Fibroblast of peridontal ligament (primary cell): ENCODE data around the gene CHEK1.
"Not testable (repeated sequence)": the region's sequence is repeated elsewhere in the genome, so short reads cannot be mapped to it uniquely, and the experiment has no call there.

Experiments
- DNase-seq: peaks from one replicate; pipeline ENCODE4 v3.0.0-alpha.2; 2010; ENCODE audit errors: extremely low read depth

CHEK1 gene

DNA sequence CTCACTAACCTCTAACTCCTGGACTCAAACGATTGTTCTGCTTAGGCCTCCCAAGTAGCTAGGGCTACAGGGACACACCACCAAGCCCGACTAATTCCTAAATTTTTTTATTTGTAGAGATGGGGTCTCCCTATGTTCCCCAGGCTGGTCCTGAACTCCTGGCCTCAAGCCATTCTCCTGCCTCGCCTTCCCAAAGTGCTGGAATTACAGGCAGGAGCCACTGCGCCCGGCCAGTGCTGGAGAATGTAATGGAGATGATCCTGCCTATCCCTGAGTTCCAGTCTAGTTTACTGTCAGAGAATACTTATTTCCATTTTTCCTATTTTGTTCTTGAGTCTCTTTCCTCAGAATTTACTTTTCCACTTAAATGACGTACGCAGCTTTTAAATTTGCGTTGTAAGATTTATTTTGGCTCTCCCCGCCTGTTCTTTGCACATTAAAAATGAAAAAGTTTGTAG is at the start of gene CHEK1:
TSS of gene CHEK1 (plus strand) at position 408 of the 458 bp plus-strand sequence. CDS start 1,606 bp downstream, outside the sequence.
- no peak for DNase-seq

- DNase-seq: not testable (repeated sequence)
Observed at GRCh38 chr11:125577181-125577580, 47.8 kb upstream of the CHEK1 start.

DNA sequence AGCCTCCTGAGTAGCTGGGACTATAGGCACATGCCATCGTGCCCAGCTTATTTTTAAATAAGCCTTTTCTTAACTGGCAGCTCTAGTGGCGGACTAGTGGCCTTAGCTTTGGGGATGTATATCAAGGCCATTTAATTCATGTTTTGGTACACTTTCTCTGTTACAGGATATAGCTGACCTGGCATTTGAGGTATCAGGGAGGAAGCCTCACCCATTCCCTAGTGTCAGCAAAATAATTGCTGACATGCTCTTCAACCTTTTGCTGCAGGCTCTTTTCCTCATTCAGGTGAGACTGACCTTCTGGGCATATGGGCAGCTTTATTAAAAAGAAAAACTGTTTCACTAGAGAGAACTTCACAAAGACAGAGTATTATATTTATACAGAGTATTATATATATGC is 46.2 kb upstream of the CHEK1 start:
- no peak for DNase-seq

GRCh38 chr11:125579811-125580210 is 45.2 kb upstream of the CHEK1 start:
- no peak for DNase-seq

GRCh38 chr11:125583496-125583895 is 41.5 kb upstream of the CHEK1 start:
- DNase-seq: no peak

DNA sequence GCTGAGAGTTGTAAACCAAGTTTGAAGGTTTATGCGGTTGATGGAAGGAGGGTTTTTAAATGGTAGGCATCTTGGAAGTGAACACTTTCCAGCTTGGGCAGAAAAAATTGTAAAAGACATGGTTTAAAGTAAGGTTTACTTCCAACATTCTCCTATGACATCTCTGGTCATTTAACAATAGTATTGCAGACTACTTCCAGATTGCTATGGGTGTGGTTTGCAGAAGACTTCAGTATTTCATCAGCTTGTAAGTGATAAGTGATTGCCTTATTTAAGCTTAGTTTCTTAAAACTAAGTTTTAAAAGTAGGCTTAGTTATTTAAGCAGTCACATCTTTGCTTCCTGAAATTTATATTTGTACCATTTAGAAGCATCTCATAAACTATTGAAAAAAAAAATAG is 39.5 kb upstream of the CHEK1 start:
- DNase-seq: peak; percentile 19

GRCh38 chr11:125586623-125587022 is 38.3 kb upstream of the CHEK1 start:
- no peak for DNase-seq

- no peak for DNase-seq
Observed at GRCh38 chr11:125587480-125587879, 37.5 kb upstream of the CHEK1 start.

GRCh38 chr11:125588505-125588904 is 36.5 kb upstream of the CHEK1 start:
- DNase-seq: peak; percentile 6

DNA sequence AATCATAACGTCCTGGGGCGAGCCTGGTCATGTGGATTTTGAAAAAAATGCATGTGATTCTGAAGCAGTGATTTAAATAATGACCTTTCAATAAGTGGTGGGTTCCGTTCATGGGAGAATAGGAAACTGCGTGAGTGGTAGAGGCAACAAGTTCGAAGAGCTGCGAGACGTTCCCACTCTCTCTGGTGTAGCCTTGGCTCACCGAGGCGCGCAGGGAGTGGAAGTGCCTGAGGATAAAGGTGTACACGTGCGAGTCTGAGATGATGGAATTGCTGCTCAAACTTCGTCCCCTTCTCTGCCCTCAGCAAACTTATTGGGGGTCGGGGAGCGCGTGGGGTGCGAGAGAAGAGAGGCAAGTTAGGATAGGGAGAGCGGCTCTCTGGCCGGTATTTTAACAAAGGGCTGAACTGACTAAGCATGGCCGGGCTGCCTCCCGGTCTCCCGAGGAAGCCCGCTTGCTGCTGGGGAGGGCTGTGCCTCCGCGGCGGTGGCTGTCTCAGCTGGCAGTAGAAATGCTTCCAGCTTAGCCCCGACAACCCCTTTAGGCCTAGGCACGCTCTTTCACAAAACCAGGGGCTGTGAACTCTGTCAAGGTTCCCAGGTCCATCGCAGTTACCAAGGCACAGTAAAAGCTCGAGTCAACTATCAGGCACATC is 33.2 kb upstream of the CHEK1 start:
- peak; percentile 54 for DNase-seq

DNA sequence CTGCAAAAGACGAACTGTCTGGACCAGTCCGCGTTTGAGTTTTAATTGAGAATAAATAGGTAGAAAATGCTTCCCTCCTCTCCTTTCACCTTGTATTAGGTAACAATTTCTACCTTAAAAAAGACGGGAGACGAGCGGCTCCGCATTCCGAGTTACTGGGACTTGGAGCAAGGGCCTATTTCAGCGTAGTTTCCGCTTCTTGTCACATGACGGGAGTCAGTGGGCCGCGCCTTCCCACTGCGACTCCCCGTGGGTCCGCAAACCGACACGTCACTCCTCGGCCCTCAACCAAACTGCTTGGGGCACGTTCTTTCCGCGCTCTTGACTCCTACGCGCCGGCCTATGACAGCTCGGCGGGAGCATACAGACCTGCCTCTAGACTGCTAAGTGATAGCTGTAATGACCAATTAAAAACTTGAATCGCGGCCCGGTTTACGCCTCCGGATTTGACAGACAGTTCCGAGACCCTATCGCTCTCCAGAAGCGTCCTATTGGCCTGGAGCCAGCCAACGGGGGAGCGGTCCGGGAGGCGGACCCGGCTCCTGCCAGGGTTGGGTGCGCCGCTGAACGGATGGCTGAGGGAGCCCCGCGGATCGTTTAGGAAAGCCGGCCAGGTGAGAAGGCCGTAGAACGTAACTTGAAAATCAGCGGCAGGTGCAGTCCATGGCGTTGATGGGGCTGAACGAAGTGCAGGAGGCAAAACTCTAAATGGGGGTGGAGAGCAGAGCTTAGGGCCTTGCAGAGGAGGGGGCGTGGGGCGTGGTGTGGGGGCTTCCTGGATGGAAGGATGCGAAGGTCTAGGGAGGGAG is 32.5 kb upstream of the CHEK1 start, which contains the start of gene STT3A:
TSS of gene STT3A (plus strand) at position 548 of the 809 bp plus-strand sequence. CDS start 3,064 bp downstream, outside the sequence.
- DNase-seq: peak; percentile 100

GRCh38 chr11:125593114-125593820 is 31.7 kb upstream of the CHEK1 start:
- DNase-seq: peak; percentile 44

- DNase-seq: no peak
Observed at GRCh38 chr11:125594958-125595357, 30.0 kb upstream of the CHEK1 start.

GRCh38 chr11:125600663-125601062 is 24.3 kb upstream of the CHEK1 start:
- no peak for DNase-seq

GRCh38 chr11:125603207-125603606 is 21.8 kb upstream of the CHEK1 start:
- DNase-seq: peak; percentile 11

DNA sequence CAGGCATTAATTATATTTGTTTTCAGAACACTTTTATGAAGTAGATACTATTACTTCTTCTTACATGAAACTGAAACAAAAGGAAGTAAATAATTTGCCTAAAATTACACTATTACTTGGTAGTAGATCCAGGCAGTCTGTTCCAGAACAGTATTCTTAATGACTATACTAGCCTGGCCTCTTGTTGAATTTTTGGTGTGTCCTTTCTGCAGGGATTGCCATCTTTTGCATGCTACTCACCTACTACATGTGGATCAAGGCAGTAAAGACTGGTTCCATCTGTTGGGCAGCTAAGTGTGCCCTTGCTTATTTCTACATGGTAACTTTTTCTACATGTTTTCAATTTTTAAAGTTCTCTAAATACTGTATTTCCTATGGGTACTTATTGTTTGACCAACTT is 19.5 kb upstream of the CHEK1 start:
- DNase-seq: no peak

- no peak for DNase-seq
Observed at GRCh38 chr11:125609545-125609944, 15.4 kb upstream of the CHEK1 start.

GRCh38 chr11:125618383-125618782 is 6.6 kb upstream of the CHEK1 start:
- no peak for DNase-seq

GRCh38 chr11:125621995-125622394 is 3.0 kb upstream of the CHEK1 start:
- peak; percentile 65 for DNase-seq

GRCh38 chr11:125623064-125623463 is 1.9 kb upstream of the CHEK1 start:
- DNase-seq: no peak

DNA sequence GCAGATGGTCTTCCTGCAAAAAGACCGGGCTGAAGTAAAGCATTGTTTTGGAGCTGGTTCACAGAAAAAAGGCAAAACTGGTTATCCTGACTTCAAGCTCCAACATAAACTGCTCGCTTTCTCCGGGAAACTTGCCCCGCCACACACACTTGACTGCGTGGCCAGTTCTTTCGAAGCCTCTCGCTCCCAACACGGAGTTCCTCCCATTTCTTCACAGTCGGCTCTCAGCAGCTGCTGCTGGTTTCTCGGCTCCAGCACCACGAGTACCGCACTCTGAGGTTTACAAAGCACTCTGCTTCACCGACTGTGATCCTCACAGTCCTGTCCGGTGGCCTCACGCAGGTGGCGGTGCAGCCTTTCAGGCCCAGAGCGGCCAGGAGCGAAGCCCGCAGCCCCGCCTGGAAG is 264 bp downstream of the CHEK1 start:
- DNase-seq: peak; percentile 61

GRCh38 chr11:125625630-125626287 is 796 bp downstream of the CHEK1 start:
- peak; percentile 86 for DNase-seq
